Stimulated activated CD4-positive, alpha-beta T cell treated with anti-CD3 and anti-CD28 coated beads, Interleukin-1b, Interleukin-23, amount 100 ng/mL, for 48 hours (primary cell): ENCODE results near the gene NRXN3.

Experiments
- DNase-seq: peaks from one replicate; pipeline ENCODE4 v3.0.0-alpha.2; 2020

Gene NRXN3

GRCh38 chr14:78175412-78175811 lies 5.2 kb downstream of the NRXN3 start:
- DNase-seq = no peak

- DNase-seq = no peak
These were observed 7.9 kb downstream of the NRXN3 start for GRCh38 chr14:78178071-78178470.

GRCh38 chr14:78178971-78179370 lies 8.8 kb downstream of the NRXN3 start:
- DNase-seq = no peak

GRCh38 chr14:78181270-78181669 lies 11.1 kb downstream of the NRXN3 start:
- DNase-seq = no peak

- no peak for DNase-seq
These were observed 12.5 kb downstream of the NRXN3 start for GRCh38 chr14:78182722-78183121.

GRCh38 chr14:78184157-78184556 lies 14.0 kb downstream of the NRXN3 start:
- DNase-seq = no peak

GRCh38 chr14:78186277-78186676 lies 16.1 kb downstream of the NRXN3 start:
- DNase-seq = no peak

GRCh38 chr14:78188882-78189281 lies 18.7 kb downstream of the NRXN3 start:
- no peak for DNase-seq

GRCh38 chr14:78195431-78195830 lies 25.3 kb downstream of the NRXN3 start:
- DNase-seq = no peak

- no peak for DNase-seq
These were observed 26.1 kb downstream of the NRXN3 start for GRCh38 chr14:78196323-78196722.

- no peak for DNase-seq
These were observed 26.9 kb downstream of the NRXN3 start for GRCh38 chr14:78197051-78197450.

- no peak for DNase-seq
These were observed 32.0 kb downstream of the NRXN3 start for GRCh38 chr14:78202163-78202562.

GRCh38 chr14:78202976-78203375 lies 32.8 kb downstream of the NRXN3 start:
- DNase-seq = no peak

GRCh38 chr14:78207414-78207813 lies 37.2 kb downstream of the NRXN3 start:
- DNase-seq = no peak

GRCh38 chr14:78220273-78220672 lies 50.1 kb downstream of the NRXN3 start:
- DNase-seq = no peak

GRCh38 chr14:78222746-78223145 lies 52.6 kb downstream of the NRXN3 start:
- no peak for DNase-seq

- no peak for DNase-seq
These were observed 57.3 kb downstream of the NRXN3 start for GRCh38 chr14:78227248-78228077.

- no peak for DNase-seq
These were observed 58.6 kb downstream of the NRXN3 start for GRCh38 chr14:78228702-78229327.

- no peak for DNase-seq
These were observed 62.2 kb downstream of the NRXN3 start for GRCh38 chr14:78232231-78233000.

- no peak for DNase-seq
These were observed 68.0 kb downstream of the NRXN3 start for GRCh38 chr14:78238141-78238540.

GRCh38 chr14:78240567-78240966 lies 70.4 kb downstream of the NRXN3 start:
- DNase-seq = no peak

GRCh38 chr14:78242086-78242485 lies 71.9 kb downstream of the NRXN3 start:
- DNase-seq = no peak

GRCh38 chr14:78243187-78243586 lies 73.0 kb downstream of the NRXN3 start:
- DNase-seq = no peak

- no peak for DNase-seq
These were observed 75.1 kb downstream of the NRXN3 start for GRCh38 chr14:78245238-78245637.
